H1 (cell line): Measurements from ENCODE around the gene CAMTA1. TPM values are rescaled to one million over a fixed set of nuclear protein-coding genes. Genes with fewer than 3 reads are reported as not detected.

Experiments
- CTCF ChIA-PET: fragments of 300-600 bp; sonication (Branson Sonifier 250); formaldehyde crosslinking; loops from one replicate; lab custom pipeline; 2021; ENCODE audit not compliant: partially characterized antibody; lab: Charles Lee
- POLR2A ChIA-PET: fragments of 300-600 bp; sonication (Branson Sonifier 250); formaldehyde crosslinking; loops from one replicate; lab custom pipeline; 2021; ENCODE audit warnings: inconsistent platforms; ENCODE audit not compliant: partially characterized antibody; lab: Charles Lee
- DNase-seq, 2 experiments: peaks; one replicate each; pipeline versions ENCODE4 v3.0.0 to v3.0.0-alpha.2; 2010 to 2022; ENCODE audit warnings: low spot score in 2 of 2, low read depth in 1 of 2, mixed read lengths in 1 of 2
- FAIRE-seq: peaks from 2 replicates; lab custom pipeline; 2011; peaks lifted over from hg19 to GRCh38; lab: Jason Lieb, UNC
- H2AFZ ChIP-seq: 2 replicates; pipeline ENCODE4 v1.8.1; 2012; ENCODE audit warnings: low read length, inconsistent platforms
- H2AK5ac ChIP-seq: 2 replicates; pipeline ENCODE4 v1.6.1; 2013; ENCODE audit warnings: low read depth, low read length
- H2BK120ac ChIP-seq: replicated peaks from 2 replicates; pipeline ENCODE3; 2013; ENCODE audit warnings: low read depth, low read length, inconsistent platforms
- H2BK12ac ChIP-seq: 2 replicates; pipeline ENCODE4 v1.6.1; 2013; ENCODE audit warnings: low read depth, low read length
- H2BK15ac ChIP-seq: 2 replicates; pipeline ENCODE4 v1.6.1; 2013; ENCODE audit warnings: low read length
- H2BK20ac ChIP-seq: 2 replicates; pipeline ENCODE4 v1.6.1; 2013; ENCODE audit warnings: low read length
- H2BK5ac ChIP-seq: 2 replicates; pipeline ENCODE4 v1.6.1; 2013; ENCODE audit warnings: low read depth, low read length
- H3K14ac ChIP-seq: 2 replicates; pipeline ENCODE4 v1.6.1; 2013; ENCODE audit warnings: inconsistent platforms; ENCODE audit not compliant: insufficient read length
- H3K18ac ChIP-seq: 2 replicates; pipeline ENCODE4 v1.6.1; 2013; ENCODE audit warnings: low read length; ENCODE audit errors: extremely low read depth
- H3K23ac ChIP-seq: 2 replicates; pipeline ENCODE4 v1.6.1; 2013; ENCODE audit warnings: inconsistent platforms; ENCODE audit not compliant: insufficient read length
- H3K23me2 ChIP-seq: 2 replicates; pipeline ENCODE4 v1.6.1; 2013; ENCODE audit warnings: low read depth, low read length
- H3K27ac ChIP-seq: 2 replicates; pipeline ENCODE4 v1.6.1; 2011; ENCODE audit warnings: low read depth, low read length, inconsistent platforms
- H3K27me3 ChIP-seq, 4 experiments: replicated peaks in 1 of 4; 1 replicate in 1 of 4; 2 replicates in 3 of 4; pipeline versions ENCODE4 v1.6.1 to v1.8.1; 2011 to 2013; ENCODE audit warnings: low read length in 3 of 4, mild to moderate bottlenecking in 3 of 4, inconsistent platforms in 2 of 4, mixed read lengths in 2 of 4, moderate library complexity in 1 of 4; ENCODE audit not compliant: control insufficient read depth in 3 of 4, insufficient read depth in 3 of 4; ENCODE audit errors: extremely low read depth in 1 of 4
- H3K36me3 ChIP-seq, 4 experiments: 2 replicates each; pipeline versions ENCODE4 v1.6.1 to v1.8.1; 2011 to 2013; ENCODE audit warnings: mild to moderate bottlenecking in 4 of 4, low read length in 3 of 4, moderate library complexity in 2 of 4, control low read depth in 1 of 4, inconsistent platforms in 1 of 4; ENCODE audit not compliant: insufficient read depth in 4 of 4, control insufficient read depth in 2 of 4
- H3K4ac ChIP-seq: replicated peaks from 2 replicates; pipeline ENCODE3; 2013; ENCODE audit warnings: low read length, low read depth, mixed read lengths, inconsistent platforms; ENCODE audit not compliant: insufficient read length
- H3K4me1 ChIP-seq, 4 experiments: replicated peaks in 1 of 4; 1 replicate in 1 of 4; 2 replicates in 3 of 4; pipeline versions ENCODE4 v1.6.1 to v1.8.1; 2011 to 2013; ENCODE audit warnings: low read length in 3 of 4, inconsistent platforms in 2 of 4, mixed read lengths in 1 of 4; ENCODE audit not compliant: insufficient read depth in 4 of 4, control insufficient read depth in 3 of 4
- H3K4me2 ChIP-seq, 2 experiments: 2 replicates each; pipeline versions ENCODE4 v1.6.1 to v1.8.1; 2011 to 2013; ENCODE audit warnings: low read depth in 2 of 2, low read length in 2 of 2, control low read depth in 1 of 2, inconsistent platforms in 1 of 2, mild to moderate bottlenecking in 1 of 2; ENCODE audit not compliant: insufficient read depth in 1 of 2
- H3K4me3 ChIP-seq, 4 experiments: fragments of 200-600, 300-600 bp in 1 of 4; sonication (generic), shearing (Covaris generic), sonication (Bioruptor Twin) in 1 of 4; 2 replicates each; pipeline versions ENCODE4 v1.5.1 to v1.8.1; 2011 to 2016; ENCODE audit warnings: low read length in 4 of 4, low read depth in 3 of 4, control low read depth in 2 of 4, inconsistent platforms in 2 of 4, mild to moderate bottlenecking in 2 of 4, mixed read lengths in 1 of 4, moderate library complexity in 1 of 4; ENCODE audit not compliant: insufficient read depth in 2 of 4; ENCODE audit errors: extremely low read depth in 1 of 4
- H3K56ac ChIP-seq: replicated peaks from 2 replicates; pipeline ENCODE3; 2013; ENCODE audit warnings: low read depth, mild to moderate bottlenecking, mixed read lengths, low read length, inconsistent platforms; ENCODE audit not compliant: insufficient read length
- H3K79me1 ChIP-seq: 2 replicates; pipeline ENCODE4 v1.6.1; 2013; ENCODE audit warnings: low read depth, low read length, control low read depth
- H3K79me2 ChIP-seq, 2 experiments: 2 replicates each; pipeline versions ENCODE4 v1.6.1 to v1.8.1; 2012 to 2013; ENCODE audit warnings: low read length in 2 of 2, mild to moderate bottlenecking in 2 of 2, inconsistent platforms in 1 of 2; ENCODE audit not compliant: insufficient read depth in 2 of 2, control insufficient read depth in 1 of 2
- H3K9ac ChIP-seq, 4 experiments: replicated peaks in 1 of 4; 1 replicate in 1 of 4; 2 replicates in 3 of 4; pipeline versions ENCODE4 v1.6.1 to v1.8.1; 2011 to 2013; ENCODE audit warnings: low read depth in 3 of 4, low read length in 3 of 4, control low read depth in 2 of 4, mild to moderate bottlenecking in 2 of 4, moderate library complexity in 2 of 4, inconsistent platforms in 1 of 4; ENCODE audit errors: extremely low read depth in 1 of 4
- H3K9me3 ChIP-seq, 2 experiments: 2 replicates each; pipeline versions ENCODE4 v1.6.1 to v1.8.1; 2012 to 2013; ENCODE audit warnings: mild to moderate bottlenecking in 2 of 2, moderate library complexity in 2 of 2, control low read depth in 1 of 2, inconsistent platforms in 1 of 2, low read depth in 1 of 2, low read length in 1 of 2, mixed read lengths in 1 of 2; ENCODE audit not compliant: insufficient read depth in 2 of 2
- H4K20me1 ChIP-seq, 2 experiments: replicated peaks in 1 of 2; 2 replicates each; pipeline versions ENCODE3 to v1.8.1; 2011 to 2013; ENCODE audit warnings: inconsistent platforms in 2 of 2, low read length in 2 of 2, mild to moderate bottlenecking in 1 of 2; ENCODE audit not compliant: insufficient read depth in 2 of 2, control insufficient read depth in 1 of 2
- H4K5ac ChIP-seq: 2 replicates; pipeline ENCODE4 v1.6.1; 2013; ENCODE audit warnings: low read length, low read depth, mixed read lengths, inconsistent platforms; ENCODE audit not compliant: insufficient read length
- H4K8ac ChIP-seq: 2 replicates; pipeline ENCODE4 v1.8.0; 2013; ENCODE audit warnings: mild to moderate bottlenecking, moderate library complexity, low read length, inconsistent platforms; ENCODE audit not compliant: insufficient read depth; ENCODE audit errors: extremely low read depth
- H4K91ac ChIP-seq: replicated peaks from 2 replicates; pipeline ENCODE3; 2013; ENCODE audit warnings: low read length, mixed read lengths, inconsistent platforms; ENCODE audit not compliant: insufficient read length
- ASH2L ChIP-seq: fragments of 200-600, 300-600 bp; sonication (generic); IDR thresholded peaks from one replicate; pipeline ENCODE4 v1.7.1; 2017; ENCODE audit warnings: low read length
- BACH1 ChIP-seq: IDR thresholded peaks from 2 replicates; pipeline ENCODE4 v1.6.1; 2012; ENCODE audit warnings: low read length, improper control_type of control experiment
- CTCF ChIP-seq, 3 experiments: IDR thresholded peaks; 1 replicate in 2 of 3; 2 replicates in 1 of 3; pipeline versions ENCODE4 v1.5.1 to v1.6.1; 2011; ENCODE audit warnings: low read length in 3 of 3, mild to moderate bottlenecking in 3 of 3, inconsistent platforms in 2 of 3, low read depth in 1 of 3, moderate library complexity in 1 of 3; ENCODE audit not compliant: insufficient read depth in 1 of 3; ENCODE audit errors: control extremely low read depth in 1 of 3
- SP1 ChIP-seq: IDR thresholded peaks from 2 replicates; pipeline ENCODE4 v1.6.1; 2011; ENCODE audit warnings: low read depth, low read length
- WGBS, 2 experiments: shearing (Covaris generic) in 1 of 2; methylation state at CpG; one replicate each; pipeline versions ENCODE4 v1.1.6 to v1.1.7; 2013 to 2015; ENCODE audit warnings: low lambda C conversion rate in 2 of 2, mixed read lengths in 2 of 2, inconsistent platforms in 1 of 2, low coverage in 1 of 2, missing lambda C conversion rate in 1 of 2; ENCODE audit not compliant: insufficient replicate concordance in 2 of 2, insufficient coverage in 1 of 2, insufficient read length in 1 of 2; ENCODE audit errors: extremely low coverage in 1 of 2, missing lambda C conversion rate in 1 of 2; 5-methylcytosine and 5-hydroxymethylcytosine counted together
- polyA plus RNA-seq, 7 experiments: library from polyadenylated mRNA; depleted of rRNA in 3 of 7; stranded (reverse) in 5 of 7; unstranded in 2 of 7; fragments of >200 nt in 5 of 7; fragments of 200-250 nt in 2 of 7; gene quantifications; 1 replicate in 5 of 7; 2 replicates in 1 of 7; 4 replicates in 1 of 7; pipeline versions ENCODE4 v1.2.1 to v1.2.3, GENCODE V29; 2011 to 2013; ENCODE audit warnings: missing spikeins in 2 of 7, mixed read lengths in 2 of 7
- total RNA-seq: library from RNA; stranded (reverse); fragmentation: NEBNext Ultra II Directional; extraction: Animal tissue kit (Norgen Biotek cat#: 25700); gene quantifications from 2 replicates; pipeline ENCODE4 v1.2.1, GENCODE V29; 2021

CAMTA1 gene
- total and polyA plus RNA-seq, 2 of the 8 experiments (the other 6 are each of a cell fraction or from before 2014, with no cell fraction given) = 65.0 to 119 TPM

DNA sequence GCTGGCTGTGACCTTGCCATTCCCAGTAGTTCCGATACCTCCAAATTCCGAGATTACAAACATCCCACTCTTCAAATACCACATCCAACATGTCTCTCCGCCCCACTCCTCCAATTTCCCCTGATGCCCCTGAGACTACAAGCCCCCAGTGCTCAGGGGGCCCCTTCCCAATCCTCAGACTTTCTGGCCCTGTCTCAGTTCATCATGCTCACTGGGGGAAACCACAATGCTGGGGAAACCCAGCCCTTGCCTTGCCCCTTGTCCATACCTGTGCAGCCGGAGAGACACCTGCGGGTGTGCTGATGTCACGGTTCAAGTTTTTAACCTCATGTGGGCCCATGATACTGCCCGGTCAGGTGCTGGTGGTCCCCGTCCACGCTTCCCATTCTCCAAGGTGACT is 226.6 kb downstream of the CAMTA1 start:
- Histone ChIP-seq H3K56ac (no peak overlapping the region), H3K9me3 (no peaks in the 10 kb centered on the region), H3K4me3 (no peak overlapping the region), H3K4me1 (no peaks in the 10 kb centered on the region), H2AFZ (no peak overlapping the region), H3K4me2 (no peak overlapping the region), H3K14ac (no peak overlapping the region), H2BK12ac (no peak overlapping the region), H3K27ac (no peak overlapping the region), H2BK120ac (no peak overlapping the region), H2BK15ac (no peak overlapping the region), H4K8ac (no peak overlapping the region; the same call in 1 of the 2 replicates), H3K79me1 (no peaks in the 10 kb centered on the region), H2AK5ac (no peak overlapping the region), H2BK5ac (no peak overlapping the region), H4K20me1 (no peaks in the 10 kb centered on the region), H4K5ac (no peak overlapping the region), H3K36me3 (no peaks in the 10 kb centered on the region), H2BK20ac (no peak overlapping the region), H3K23me2 (no peaks in the 10 kb centered on the region), H3K18ac (no peak overlapping the region), H3K27me3 (no peaks in the 10 kb centered on the region), H3K4ac (no peak overlapping the region), H4K91ac (no peak overlapping the region), H3K9ac (no peak overlapping the region), H3K23ac (no peak overlapping the region), H3K79me2 (no peaks in the 10 kb centered on the region)
- ChIA-PET POLR2A (interaction anchor here (2.1 kb wide), 1 partner anchor 11 kb away, joined by 4 read pairs; no protein-coding TSS in a partner anchor), CTCF (interaction anchor here (1.3 kb wide), 1 partner anchor 11 kb away, joined by 4 read pairs; no protein-coding TSS in a partner anchor)
- WGBS, 2 experiments = 88% methylated on average over 9 of the region's 9 CpGs; no CpG with 5 or more reads in 1 of the 2 experiments
- DNase-seq (no peak), FAIRE-seq (no peak)
- no peak for TF ChIP-seq CTCF (IDR thresholded peaks at IDR 0.05; ENCODE audit: control extremely low read depth in 1 of 3, insufficient read depth in 1 of 3, low read depth in 1 of 3, low read length in 3 of 3)
- no peak for TF ChIP-seq SP1
- no peak for TF ChIP-seq ASH2L
- TF ChIP-seq BACH1 = no peak
